ENCODE results near the gene AKT2. TPM values are rescaled to one million over a fixed set of nuclear protein-coding genes. Genes with fewer than 3 reads are reported as not detected.

Gene AKT2
- polyA plus RNA-seq, 1 donor from 2014 or later: 131 TPM

GRCh38 chr19:40228863-40229262, 56.3 kb downstream of the AKT2 start:
- H3K36me3 ChIP-seq (ENCODE audit: insufficient read depth, low read length): no peaks in the 10 kb centered on the region
- no peaks in the 10 kb centered on the region for H3K79me2 ChIP-seq (replicated peaks; ENCODE audit: insufficient read depth, low read length)
- H3K27ac ChIP-seq (ENCODE audit: low read length): no peak overlapping the region
- H2AFZ ChIP-seq (ENCODE audit: low read depth, low read length): no peak overlapping the region
- no peak overlapping the region for H3K4me3 ChIP-seq (ENCODE audit: low read length)
- H3K4me2 ChIP-seq (ENCODE audit: low read length): no peak overlapping the region
- TF ChIP-seq POLR2AphosphoS5 (IDR thresholded peaks at IDR 0.05) (no peak), SMC3 (conservative IDR thresholded peaks at IDR 0.05; ENCODE audit: poor library complexity) (no peak), EP300 (conservative IDR thresholded peaks at IDR 0.05; ENCODE audit: poor library complexity, severe bottlenecking) (no peak), EZH2 (IDR thresholded peaks at IDR 0.05; ENCODE audit: borderline replicate concordance, insufficient read depth, low read length, poor library complexity, severe bottlenecking) (no peak)
- TF ChIP-seq, protein P1, sequence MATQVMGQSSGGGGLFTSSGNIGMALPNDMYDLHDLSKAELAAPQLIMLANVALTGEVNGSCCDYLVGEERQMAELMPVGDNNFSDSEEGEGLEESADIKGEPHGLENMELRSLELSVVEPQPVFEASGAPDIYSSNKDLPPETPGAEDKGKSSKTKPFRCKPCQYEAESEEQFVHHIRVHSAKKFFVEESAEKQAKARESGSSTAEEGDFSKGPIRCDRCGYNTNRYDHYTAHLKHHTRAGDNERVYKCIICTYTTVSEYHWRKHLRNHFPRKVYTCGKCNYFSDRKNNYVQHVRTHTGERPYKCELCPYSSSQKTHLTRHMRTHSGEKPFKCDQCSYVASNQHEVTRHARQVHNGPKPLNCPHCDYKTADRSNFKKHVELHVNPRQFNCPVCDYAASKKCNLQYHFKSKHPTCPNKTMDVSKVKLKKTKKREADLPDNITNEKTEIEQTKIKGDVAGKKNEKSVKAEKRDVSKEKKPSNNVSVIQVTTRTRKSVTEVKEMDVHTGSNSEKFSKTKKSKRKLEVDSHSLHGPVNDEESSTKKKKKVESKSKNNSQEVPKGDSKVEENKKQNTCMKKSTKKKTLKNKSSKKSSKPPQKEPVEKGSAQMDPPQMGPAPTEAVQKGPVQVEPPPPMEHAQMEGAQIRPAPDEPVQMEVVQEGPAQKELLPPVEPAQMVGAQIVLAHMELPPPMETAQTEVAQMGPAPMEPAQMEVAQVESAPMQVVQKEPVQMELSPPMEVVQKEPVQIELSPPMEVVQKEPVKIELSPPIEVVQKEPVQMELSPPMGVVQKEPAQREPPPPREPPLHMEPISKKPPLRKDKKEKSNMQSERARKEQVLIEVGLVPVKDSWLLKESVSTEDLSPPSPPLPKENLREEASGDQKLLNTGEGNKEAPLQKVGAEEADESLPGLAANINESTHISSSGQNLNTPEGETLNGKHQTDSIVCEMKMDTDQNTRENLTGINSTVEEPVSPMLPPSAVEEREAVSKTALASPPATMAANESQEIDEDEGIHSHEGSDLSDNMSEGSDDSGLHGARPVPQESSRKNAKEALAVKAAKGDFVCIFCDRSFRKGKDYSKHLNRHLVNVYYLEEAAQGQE (IDR thresholded peaks at IDR 0.05; ENCODE audit: borderline replicate concordance): no peak
- H4K20me1 ChIP-seq (ENCODE audit: insufficient read depth): no peaks in the 10 kb centered on the region
- H3K9me3 ChIP-seq (ENCODE audit: low read length): no peaks in the 10 kb centered on the region
- peaks cover 13% of the 10 kb centered on the region for H3K27me3 ChIP-seq (ENCODE audit: insufficient read depth, low read depth, low read length)
- H3F3A ChIP-seq (ENCODE audit: insufficient read depth, low read length, poor library complexity, severe bottlenecking): no peaks in the 10 kb centered on the region
- no peaks in the 10 kb centered on the region for H3K9me2 ChIP-seq (ENCODE audit: insufficient read depth, low read length)
- H3K9ac ChIP-seq (ENCODE audit: low read length): no peak overlapping the region

DNA sequence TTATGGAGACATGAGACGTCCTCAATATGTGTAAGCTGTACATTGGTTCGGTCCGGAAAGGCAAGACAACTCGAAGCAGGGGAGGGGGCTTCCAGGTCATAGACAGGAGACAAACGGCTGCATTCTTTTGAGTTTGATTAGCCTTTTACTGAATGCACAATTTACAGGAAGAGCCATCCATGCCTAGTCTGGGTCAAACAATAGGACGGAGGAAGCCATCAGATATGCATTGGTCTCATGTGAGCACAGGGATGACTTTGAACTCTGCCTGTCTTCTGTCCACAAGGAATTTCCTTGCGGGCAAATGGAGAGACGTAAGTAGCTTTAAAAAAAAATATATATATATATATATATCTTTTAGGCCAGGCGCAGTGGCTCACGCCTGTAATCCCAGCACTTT, 56.8 kb downstream of the AKT2 start:
- Histone ChIP-seq H2AFZ (ENCODE audit: low read depth, low read length) (no peak overlapping the region), H4K20me1 (ENCODE audit: insufficient read depth) (no peaks in the 10 kb centered on the region), H3K9ac (ENCODE audit: low read length) (no peak overlapping the region), H3K36me3 (ENCODE audit: insufficient read depth, low read length) (no peaks in the 10 kb centered on the region), H3K9me2 (ENCODE audit: insufficient read depth, low read length) (no peaks in the 10 kb centered on the region), H3K4me2 (ENCODE audit: low read length) (no peak overlapping the region), H3K79me2 (replicated peaks; ENCODE audit: insufficient read depth, low read length) (no peaks in the 10 kb centered on the region), H3F3A (ENCODE audit: insufficient read depth, low read length, poor library complexity, severe bottlenecking) (no peaks in the 10 kb centered on the region), H3K4me3 (ENCODE audit: low read length) (no peak overlapping the region), H3K27me3 (ENCODE audit: insufficient read depth, low read depth, low read length) (peaks cover 13% of the 10 kb centered on the region), H3K27ac (ENCODE audit: low read length) (no peak overlapping the region), H3K9me3 (ENCODE audit: low read length) (no peaks in the 10 kb centered on the region)
- TF ChIP-seq SMC3 (conservative IDR thresholded peaks at IDR 0.05; ENCODE audit: poor library complexity): no peak
- TF ChIP-seq MXI1 (conservative IDR thresholded peaks at IDR 0.05; ENCODE audit: poor library complexity, severe bottlenecking): no peak
- TF ChIP-seq TAF1 (IDR thresholded peaks at IDR 0.05; ENCODE audit: low read depth): no peak
- TF ChIP-seq, protein P1 (IDR thresholded peaks at IDR 0.05; ENCODE audit: borderline replicate concordance): no peak
- TF ChIP-seq EP300 (conservative IDR thresholded peaks at IDR 0.05; ENCODE audit: poor library complexity, severe bottlenecking): no peak
- TF ChIP-seq POLR2AphosphoS5 (IDR thresholded peaks at IDR 0.05): no peak
- no peak for TF ChIP-seq EZH2 (IDR thresholded peaks at IDR 0.05; ENCODE audit: borderline replicate concordance, insufficient read depth, low read length, poor library complexity, severe bottlenecking)
- no peak for TF ChIP-seq RAD21 (conservative IDR thresholded peaks at IDR 0.05)
- TF ChIP-seq, protein P2, sequence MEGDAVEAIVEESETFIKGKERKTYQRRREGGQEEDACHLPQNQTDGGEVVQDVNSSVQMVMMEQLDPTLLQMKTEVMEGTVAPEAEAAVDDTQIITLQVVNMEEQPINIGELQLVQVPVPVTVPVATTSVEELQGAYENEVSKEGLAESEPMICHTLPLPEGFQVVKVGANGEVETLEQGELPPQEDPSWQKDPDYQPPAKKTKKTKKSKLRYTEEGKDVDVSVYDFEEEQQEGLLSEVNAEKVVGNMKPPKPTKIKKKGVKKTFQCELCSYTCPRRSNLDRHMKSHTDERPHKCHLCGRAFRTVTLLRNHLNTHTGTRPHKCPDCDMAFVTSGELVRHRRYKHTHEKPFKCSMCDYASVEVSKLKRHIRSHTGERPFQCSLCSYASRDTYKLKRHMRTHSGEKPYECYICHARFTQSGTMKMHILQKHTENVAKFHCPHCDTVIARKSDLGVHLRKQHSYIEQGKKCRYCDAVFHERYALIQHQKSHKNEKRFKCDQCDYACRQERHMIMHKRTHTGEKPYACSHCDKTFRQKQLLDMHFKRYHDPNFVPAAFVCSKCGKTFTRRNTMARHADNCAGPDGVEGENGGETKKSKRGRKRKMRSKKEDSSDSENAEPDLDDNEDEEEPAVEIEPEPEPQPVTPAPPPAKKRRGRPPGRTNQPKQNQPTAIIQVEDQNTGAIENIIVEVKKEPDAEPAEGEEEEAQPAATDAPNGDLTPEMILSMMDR (IDR thresholded peaks at IDR 0.05; ENCODE audit: poor library complexity, severe bottlenecking): no peak

Measured in neural cell (in vitro differentiated cells).